Endothelial cell of umbilical vein (primary cell): ENCODE results near the gene CCDC3. TPM values are rescaled to one million over a fixed set of nuclear protein-coding genes. Genes with fewer than 3 reads are reported as not detected.

ENCODE experiments used
- BruUV-seq: library from RNA; stranded (reverse); fragments of 400-500 nt; replicated peaks from 2 replicates; lab custom pipeline; 2021; lab: Mats Ljungman, UMichigan
- CTCF ChIA-PET: fragments of 300-600, 350-600 bp; sonication (Branson Sonifier 250); formaldehyde crosslinking; loops from one replicate; lab custom pipeline; 2021; ENCODE audit warnings: antibody characterized with exemption, inconsistent platforms; lab: Charles Lee
- POLR2A ChIA-PET: fragments of 300-600, 350-600 bp; sonication (Branson Sonifier 250); formaldehyde crosslinking; loops from one replicate; lab custom pipeline; 2021; ENCODE audit warnings: antibody characterized with exemption, inconsistent platforms; lab: Charles Lee
- DNase-seq: peaks from one replicate; pipeline ENCODE4 v3.0.0-alpha.2; 2011; ENCODE audit warnings: low read depth, low spot score
- FAIRE-seq: peaks from 2 replicates; lab custom pipeline; 2011; peaks lifted over from hg19 to GRCh38; lab: Jason Lieb, UNC
- H2AFZ ChIP-seq: 2 replicates; pipeline ENCODE4 v1.6.0; 2012; ENCODE audit warnings: low read depth, low read length, control low read depth, inconsistent platforms
- H3K27ac ChIP-seq: 2 replicates; pipeline ENCODE4 v1.5.1; 2011; ENCODE audit warnings: low read depth, mild to moderate bottlenecking, control low read depth, low read length, moderate library complexity; ENCODE audit not compliant: insufficient read depth
- H3K27me3 ChIP-seq, 2 experiments: 2 replicates each; pipeline versions ENCODE4 v1.6.0 to v1.6.1; 2011; ENCODE audit warnings: low read length in 2 of 2, mixed read lengths in 1 of 2; ENCODE audit not compliant: control insufficient read depth in 2 of 2, insufficient read depth in 2 of 2
- H3K36me3 ChIP-seq, 2 experiments: 2 replicates in 1 of 2; 3 replicates in 1 of 2; pipeline ENCODE4 v1.5.1; 2011; ENCODE audit warnings: low read length in 2 of 2, mild to moderate bottlenecking in 1 of 2, moderate library complexity in 1 of 2; ENCODE audit not compliant: control insufficient read depth in 2 of 2, insufficient read depth in 2 of 2; ENCODE audit errors: extremely low read depth in 1 of 2
- H3K4me1 ChIP-seq: 3 replicates; pipeline ENCODE4 v1.5.1; 2011; ENCODE audit warnings: mild to moderate bottlenecking, low read length; ENCODE audit not compliant: control insufficient read depth, insufficient read depth; ENCODE audit errors: extremely low read depth
- H3K4me2 ChIP-seq: 2 replicates; pipeline ENCODE4 v1.6.1; 2011; ENCODE audit warnings: low read length, control low read depth, mixed read lengths; ENCODE audit not compliant: insufficient read depth
- H3K4me3 ChIP-seq, 3 experiments: fragments of 200-600 bp in 1 of 3; sonication (generic), shearing (Covaris generic) in 1 of 3; replicated peaks in 1 of 3; 2 replicates each; pipeline ENCODE4 v1.5.1; 2011 to 2016; ENCODE audit warnings: control low read depth in 3 of 3, low read length in 3 of 3, mild to moderate bottlenecking in 2 of 3, inconsistent platforms in 1 of 3, low read depth in 1 of 3, moderate library complexity in 1 of 3; ENCODE audit not compliant: insufficient read depth in 1 of 3
- H3K79me2 ChIP-seq: 2 replicates; pipeline ENCODE4 v1.6.0; 2012; ENCODE audit warnings: low read length, inconsistent platforms; ENCODE audit not compliant: control insufficient read depth, insufficient read depth
- H3K9ac ChIP-seq: replicated peaks from 2 replicates; pipeline ENCODE3; 2011; ENCODE audit warnings: low read length, control low read depth; ENCODE audit not compliant: insufficient read depth; ENCODE audit errors: extremely low read depth
- H3K9me1 ChIP-seq: replicated peaks from 3 replicates; pipeline ENCODE4 v1.6.0; 2011; ENCODE audit warnings: mild to moderate bottlenecking, low read length; ENCODE audit not compliant: control insufficient read depth, insufficient read depth; ENCODE audit errors: extremely low read depth
- H3K9me3 ChIP-seq: replicated peaks from 2 replicates; pipeline ENCODE4 v1.5.1; 2012; ENCODE audit warnings: low read length, inconsistent platforms; ENCODE audit not compliant: control insufficient read depth, insufficient read depth
- H4K20me1 ChIP-seq: replicated peaks from 2 replicates; pipeline ENCODE3; 2011; ENCODE audit warnings: mild to moderate bottlenecking, low read length; ENCODE audit not compliant: control insufficient read depth, insufficient read depth; ENCODE audit errors: extremely low read depth
- CTCF ChIP-seq, 2 donors: IDR thresholded peaks; 1 replicate in 1 of 2; 2 replicates in 1 of 2; pipeline ENCODE4 v1.5.1; 2011; ENCODE audit warnings: low read length in 2 of 2, mild to moderate bottlenecking in 2 of 2, moderate library complexity in 2 of 2, control low read depth in 1 of 2, inconsistent platforms in 1 of 2, low read depth in 1 of 2; ENCODE audit not compliant: insufficient read depth in 1 of 2; ENCODE audit errors: extremely low read depth in 1 of 2
- EZH2 ChIP-seq: IDR thresholded peaks from 2 replicates; pipeline ENCODE4 v1.6.1; 2012; ENCODE audit warnings: borderline replicate concordance, low read depth, mild to moderate bottlenecking, moderate library complexity, low read length, inconsistent platforms; ENCODE audit not compliant: severe bottlenecking
- FOS ChIP-seq: IDR thresholded peaks from 2 replicates; pipeline ENCODE4 v1.6.1; 2011; ENCODE audit warnings: mild to moderate bottlenecking, low read length, moderate library complexity, borderline replicate concordance; ENCODE audit not compliant: insufficient read depth
- GATA2 ChIP-seq: IDR thresholded peaks from 2 replicates; pipeline ENCODE4 v1.7.0; 2011; ENCODE audit warnings: low read depth, mild to moderate bottlenecking, moderate library complexity, mixed read lengths, low read length; ENCODE audit not compliant: insufficient read length, insufficient read depth
- JUN ChIP-seq: IDR thresholded peaks from 2 replicates; pipeline ENCODE4 v1.6.1; 2011; ENCODE audit warnings: borderline replicate concordance, low read depth; ENCODE audit not compliant: insufficient read length, insufficient read depth
- MAX ChIP-seq: IDR thresholded peaks from 2 replicates; pipeline ENCODE4 v1.6.1; 2011; ENCODE audit not compliant: insufficient read depth, insufficient read length
- MYC ChIP-seq: IDR thresholded peaks from one replicate; pipeline ENCODE4 v1.6.1; 2011; ENCODE audit warnings: mild to moderate bottlenecking, low read depth, low read length
- POLR2A ChIP-seq: IDR thresholded peaks from 2 replicates; pipeline ENCODE4 v1.6.1; 2012; ENCODE audit warnings: low read depth, mild to moderate bottlenecking, control low read depth, low read length
- POLR2AphosphoS5 ChIP-seq: IDR thresholded peaks from 2 replicates; pipeline ENCODE4 v1.6.1; 2012; ENCODE audit warnings: low read depth, mild to moderate bottlenecking, control low read depth, low read length, moderate library complexity; ENCODE audit not compliant: insufficient read depth
- dilution Hi-C: fragments of 300-500 bp; cut with MboI; formaldehyde crosslinking; loops from one replicate; pipeline ENCODE4 v1.15.0; 2019; ENCODE audit warnings: low sequenced_read_pairs; ENCODE audit not compliant: extremely low pct_ligation_motif_present
- intact Hi-C: fragments of 100-400 bp; cut with micrococcal nuclease; formaldehyde crosslinking; loops from one replicate; pipeline ENCODE4 v1.10.0; 2022
- polyA plus RNA-seq, 4 experiments: library from polyadenylated mRNA; depleted of rRNA in 3 of 4; stranded (reverse) in 3 of 4; unstranded in 1 of 4; fragments of >200 nt; gene quantifications; 2 replicates each; pipeline versions ENCODE4 v1.2.1 to v1.2.3, GENCODE V29; 2011 to 2012; ENCODE audit warnings: missing spikeins in 1 of 4
- total RNA-seq: library from RNA; stranded (reverse); gene quantifications from 2 replicates; pipeline ENCODE4 v1.2.3, GENCODE V29; 2021

The CCDC3 gene
- total and polyA plus RNA-seq, 2 donors (not counting 3 experiments of a cell fraction or from before 2014, with no cell fraction given) = 0.90 to 1.4 TPM

- POLR2A ChIA-PET = no interaction called here
- H3K9me1 ChIP-seq = no peaks in the 10 kb centered on the region
- H3K4me1 ChIP-seq = no peaks in the 10 kb centered on the region
- BruUV-seq = no TSS peak
- DNase-seq (no peak), FAIRE-seq (no peak)
- CTCF ChIA-PET = interaction anchor here (1.0 to 2.0 kb wide), 4 partner anchors 17 to 173 kb away, joined by 3 to 10 read pairs (median 4); no protein-coding TSS in a partner anchor
- no peaks in the 10 kb centered on the region for H3K36me3 ChIP-seq
- no peak overlapping the region for H3K4me3 ChIP-seq
- intact Hi-C loops (no loop called here), dilution Hi-C loops (no loop called here)
- no peak overlapping the region for H3K9ac ChIP-seq
- H4K20me1 ChIP-seq = no peaks in the 10 kb centered on the region
- no peaks in the 10 kb centered on the region for H3K79me2 ChIP-seq
- H3K27me3 ChIP-seq = peaks cover 0 to 2% of the 10 kb centered on the region in 2 experiments
- TF ChIP-seq POLR2AphosphoS5 = no peak
- TF ChIP-seq FOS = no peak
- TF ChIP-seq GATA2 = no peak
- TF ChIP-seq EZH2 = no peak
- TF ChIP-seq MAX = no peak
- TF ChIP-seq MYC = no peak
- TF ChIP-seq POLR2A = no peak
- no peak for TF ChIP-seq JUN
- TF ChIP-seq CTCF (IDR thresholded peaks at IDR 0.05; ENCODE audit: extremely low read depth in 1 of 2, insufficient read depth in 1 of 2, low read depth in 1 of 2, low read length in 2 of 2) = no peak
- H3K27ac ChIP-seq = no peak overlapping the region
- no peak overlapping the region for H3K4me2 ChIP-seq
- H3K9me3 ChIP-seq = no peaks in the 10 kb centered on the region
- H2AFZ ChIP-seq = no peak overlapping the region
Measured at GRCh38 chr10:12880423-12880822, 121.1 kb downstream of the CCDC3 start.
